ENCODE measurements around the gene PPP2R2D. TPM values are rescaled to one million over a fixed set of nuclear protein-coding genes. Genes with fewer than 3 reads are reported as not detected.

Gene PPP2R2D
- total and polyA plus RNA-seq, 2 experiments from 2014 or later: 43.5 to 45.0 TPM

- H3K9me3 ChIP-seq (ENCODE audit: low read depth): no peaks in the 10 kb centered on the region
- H3K4me1 ChIP-seq (ENCODE audit: low read depth): no peaks in the 10 kb centered on the region
- H3K27me3 ChIP-seq: peaks cover 9% of the 10 kb centered on the region
- no peak for TF ChIP-seq CTCF (IDR thresholded peaks at IDR 0.05; ENCODE audit: low read depth, low read length)
- no peaks in the 10 kb centered on the region for H3K36me3 ChIP-seq
- DNase-seq (ENCODE audit: low read depth in 1 of 2, low spot score in 1 of 2): no peak
- H3K27ac ChIP-seq: no peak overlapping the region
- H3K4me3 ChIP-seq: no peak overlapping the region
These were observed 42.7 kb upstream of the PPP2R2D start for GRCh38 chr10:131858118-131858515.

- Histone ChIP-seq H3K4me3 (no peak overlapping the region), H3K9me3 (ENCODE audit: low read depth) (no peaks in the 10 kb centered on the region), H3K36me3 (no peaks in the 10 kb centered on the region), H3K27me3 (peaks cover 9% of the 10 kb centered on the region), H3K4me1 (ENCODE audit: low read depth) (no peaks in the 10 kb centered on the region), H3K27ac (no peak overlapping the region)
- DNase-seq (ENCODE audit: low read depth in 1 of 2, low spot score in 1 of 2): no peak
- TF ChIP-seq CTCF (IDR thresholded peaks at IDR 0.05; ENCODE audit: low read depth, low read length): no peak
These were observed 42.0 kb upstream of the PPP2R2D start for GRCh38 chr10:131858583-131859340.

- no peaks in the 10 kb centered on the region for H3K36me3 ChIP-seq
- H3K27ac ChIP-seq: no peak overlapping the region
- no peak for TF ChIP-seq CTCF (IDR thresholded peaks at IDR 0.05; ENCODE audit: low read depth, low read length)
- H3K4me1 ChIP-seq (ENCODE audit: low read depth): no peaks in the 10 kb centered on the region
- H3K27me3 ChIP-seq: peaks cover 9% of the 10 kb centered on the region
- H3K9me3 ChIP-seq (ENCODE audit: low read depth): no peaks in the 10 kb centered on the region
- DNase-seq (ENCODE audit: low read depth in 1 of 2, low spot score in 1 of 2): no peak
- no peak overlapping the region for H3K4me3 ChIP-seq
These were observed 41.3 kb upstream of the PPP2R2D start for GRCh38 chr10:131859341-131860020.

GRCh38 chr10:131860311-131860710, 40.5 kb upstream of the PPP2R2D start:
- Histone ChIP-seq H3K36me3 (no peaks in the 10 kb centered on the region), H3K4me3 (no peak overlapping the region), H3K4me1 (ENCODE audit: low read depth) (no peaks in the 10 kb centered on the region), H3K27ac (no peak overlapping the region), H3K27me3 (peaks cover 9% of the 10 kb centered on the region), H3K9me3 (ENCODE audit: low read depth) (no peaks in the 10 kb centered on the region)
- no peak for DNase-seq (ENCODE audit: low read depth in 1 of 2, low spot score in 1 of 2)
- no peak for TF ChIP-seq CTCF (IDR thresholded peaks at IDR 0.05; ENCODE audit: low read depth, low read length)

GRCh38 chr10:131860806-131861440, 39.9 kb upstream of the PPP2R2D start:
- Histone ChIP-seq H3K4me1 (ENCODE audit: low read depth) (no peaks in the 10 kb centered on the region), H3K36me3 (no peaks in the 10 kb centered on the region), H3K27me3 (peaks cover 9% of the 10 kb centered on the region), H3K27ac (no peak overlapping the region), H3K9me3 (ENCODE audit: low read depth) (no peaks in the 10 kb centered on the region), H3K4me3 (no peak overlapping the region)
- no peak for DNase-seq (ENCODE audit: low read depth in 1 of 2, low spot score in 1 of 2)
- TF ChIP-seq CTCF (IDR thresholded peaks at IDR 0.05; ENCODE audit: low read depth, low read length): no peak

Measured in cardiac muscle cell (in vitro differentiated cells and primary cell).